WERI-Rb-1 (cell line): Measurements from ENCODE around the gene CPNE6.

Experiments used
- DNase-seq: peaks from one replicate; pipeline ENCODE4 v3.0.0-alpha.2; 2020
- H3K27ac ChIP-seq: fragments of 250-450 bp; sonication (Bioruptor Pico); 2 replicates; pipeline ENCODE4 v1.5.1; 2020; ENCODE audit warnings: mild to moderate bottlenecking, moderate library complexity
- H3K27me3 ChIP-seq: fragments of 250-450 bp; sonication (Bioruptor Pico); 2 replicates; pipeline ENCODE4 v1.5.1; 2021; ENCODE audit warnings: mild to moderate bottlenecking, low read depth, moderate library complexity; ENCODE audit not compliant: insufficient read depth, severe bottlenecking
- H3K36me3 ChIP-seq: fragments of 250-450 bp; sonication (Bioruptor Pico); 2 replicates; pipeline ENCODE4 v1.5.1; 2020; ENCODE audit warnings: mild to moderate bottlenecking, moderate library complexity
- H3K4me3 ChIP-seq: 2 replicates; pipeline ENCODE4 v1.5.1; 2011; ENCODE audit warnings: low read depth, mild to moderate bottlenecking, control low read depth, low read length
- H3K9me3 ChIP-seq: fragments of 250-450 bp; sonication (Bioruptor Pico); 2 replicates; pipeline ENCODE4 v1.5.1; 2021; ENCODE audit warnings: mild to moderate bottlenecking, moderate library complexity; ENCODE audit not compliant: severe bottlenecking
- TF ChIP-seq, protein P1 (sequence below): IDR thresholded peaks from 2 replicates; pipeline ENCODE4 v1.5.1; 2011; ENCODE audit warnings: low read depth, mild to moderate bottlenecking, control low read depth, inconsistent platforms, low read length

The CPNE6 gene

DNA sequence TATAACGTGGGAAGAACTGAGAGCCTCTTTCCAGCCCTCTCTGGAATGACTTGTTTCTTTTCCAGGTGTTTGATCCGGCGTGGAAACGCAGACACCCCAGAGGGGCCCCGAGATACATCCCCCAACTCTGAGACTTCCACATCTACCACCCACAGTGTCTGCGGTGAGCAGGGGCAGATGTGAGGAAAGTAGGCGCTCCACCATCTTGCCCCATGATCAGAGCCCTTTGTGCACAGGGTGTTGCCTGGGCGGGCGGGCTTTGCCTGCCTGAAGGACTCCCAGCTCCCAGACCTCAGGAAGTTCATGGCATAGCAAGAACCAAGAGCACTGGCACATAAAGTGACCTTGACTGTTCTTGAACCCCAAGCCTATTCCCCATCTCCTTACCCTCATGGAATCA, 16.7 kb upstream of the CPNE6 start:
- Histone ChIP-seq H3K36me3 (no peaks in the 10 kb centered on the region), H3K27ac (no peak overlapping the region), H3K9me3 (no peaks in the 10 kb centered on the region), H3K27me3 (no peaks in the 10 kb centered on the region), H3K4me3 (no peak overlapping the region)
- DNase-seq: no peak
- TF ChIP-seq, protein P1, sequence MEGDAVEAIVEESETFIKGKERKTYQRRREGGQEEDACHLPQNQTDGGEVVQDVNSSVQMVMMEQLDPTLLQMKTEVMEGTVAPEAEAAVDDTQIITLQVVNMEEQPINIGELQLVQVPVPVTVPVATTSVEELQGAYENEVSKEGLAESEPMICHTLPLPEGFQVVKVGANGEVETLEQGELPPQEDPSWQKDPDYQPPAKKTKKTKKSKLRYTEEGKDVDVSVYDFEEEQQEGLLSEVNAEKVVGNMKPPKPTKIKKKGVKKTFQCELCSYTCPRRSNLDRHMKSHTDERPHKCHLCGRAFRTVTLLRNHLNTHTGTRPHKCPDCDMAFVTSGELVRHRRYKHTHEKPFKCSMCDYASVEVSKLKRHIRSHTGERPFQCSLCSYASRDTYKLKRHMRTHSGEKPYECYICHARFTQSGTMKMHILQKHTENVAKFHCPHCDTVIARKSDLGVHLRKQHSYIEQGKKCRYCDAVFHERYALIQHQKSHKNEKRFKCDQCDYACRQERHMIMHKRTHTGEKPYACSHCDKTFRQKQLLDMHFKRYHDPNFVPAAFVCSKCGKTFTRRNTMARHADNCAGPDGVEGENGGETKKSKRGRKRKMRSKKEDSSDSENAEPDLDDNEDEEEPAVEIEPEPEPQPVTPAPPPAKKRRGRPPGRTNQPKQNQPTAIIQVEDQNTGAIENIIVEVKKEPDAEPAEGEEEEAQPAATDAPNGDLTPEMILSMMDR: no peak

DNA sequence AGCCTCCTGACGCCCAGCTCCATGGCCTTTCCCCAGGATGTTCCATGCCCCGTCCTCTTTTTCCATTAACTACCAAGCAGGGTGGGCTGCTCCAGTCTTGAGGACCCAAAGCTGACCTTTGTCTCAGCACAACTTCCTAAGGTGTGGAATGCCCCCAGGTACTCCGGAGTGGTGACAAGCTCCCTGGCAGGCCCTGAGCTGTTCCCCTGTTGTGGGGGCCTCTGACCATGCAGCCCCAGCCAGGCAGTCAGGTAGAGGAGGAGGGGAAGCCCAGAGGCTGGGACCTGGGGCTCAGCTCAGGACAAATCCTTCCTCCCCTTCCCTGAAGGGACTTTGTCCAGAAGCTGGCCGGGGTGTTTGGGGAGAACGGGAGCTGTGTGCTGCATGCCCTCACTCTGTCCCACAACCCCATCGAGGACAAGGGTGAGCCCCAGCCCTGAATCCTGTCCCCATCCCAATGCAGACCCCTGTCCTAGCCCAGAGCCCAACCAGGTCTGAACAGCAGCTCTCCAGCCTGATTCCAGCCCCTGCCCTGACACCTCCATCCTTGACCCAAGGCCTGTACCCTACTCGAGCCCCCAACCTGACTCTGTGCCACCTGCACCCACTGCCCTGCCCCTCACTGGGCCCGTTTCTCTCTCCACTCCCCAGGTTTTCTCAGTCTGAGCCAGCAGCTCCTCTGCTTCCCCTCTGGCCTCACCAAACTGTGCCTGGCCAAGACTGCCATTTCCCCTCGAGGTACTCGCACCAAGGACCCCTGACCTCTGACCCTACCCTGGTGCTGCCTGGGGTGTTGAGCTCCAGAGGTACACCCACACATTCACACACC, 15.2 kb upstream of the CPNE6 start:
- no peaks in the 10 kb centered on the region for H3K9me3 ChIP-seq
- DNase-seq: no peak
- TF ChIP-seq, protein P1: no peak
- no peak overlapping the region for H3K27ac ChIP-seq
- no peak overlapping the region for H3K4me3 ChIP-seq
- no peaks in the 10 kb centered on the region for H3K27me3 ChIP-seq
- no peaks in the 10 kb centered on the region for H3K36me3 ChIP-seq

DNA sequence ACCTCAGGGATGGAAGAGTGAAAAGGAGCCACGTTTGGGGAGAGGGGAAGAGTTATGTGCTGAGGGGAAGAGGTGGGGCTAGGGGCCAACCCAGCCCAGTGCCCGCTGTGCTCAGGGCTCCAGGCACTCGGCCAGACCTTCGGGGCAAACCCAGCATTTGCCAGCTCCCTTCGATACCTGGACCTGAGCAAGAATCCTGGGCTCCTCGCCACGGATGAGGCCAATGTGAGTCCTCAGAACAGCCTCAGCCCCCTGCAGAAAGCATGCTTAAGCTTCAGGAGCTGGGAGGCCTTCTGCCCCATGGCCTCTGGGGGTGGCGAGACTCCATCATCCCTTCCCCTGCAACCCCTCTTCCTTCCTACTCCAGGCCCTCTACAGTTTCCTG, 14.6 kb upstream of the CPNE6 start:
- Histone ChIP-seq H3K36me3 (no peaks in the 10 kb centered on the region), H3K9me3 (no peaks in the 10 kb centered on the region), H3K27ac (no peak overlapping the region), H3K27me3 (no peaks in the 10 kb centered on the region), H3K4me3 (no peak overlapping the region)
- TF ChIP-seq, protein P1: no peak
- DNase-seq: no peak

DNA sequence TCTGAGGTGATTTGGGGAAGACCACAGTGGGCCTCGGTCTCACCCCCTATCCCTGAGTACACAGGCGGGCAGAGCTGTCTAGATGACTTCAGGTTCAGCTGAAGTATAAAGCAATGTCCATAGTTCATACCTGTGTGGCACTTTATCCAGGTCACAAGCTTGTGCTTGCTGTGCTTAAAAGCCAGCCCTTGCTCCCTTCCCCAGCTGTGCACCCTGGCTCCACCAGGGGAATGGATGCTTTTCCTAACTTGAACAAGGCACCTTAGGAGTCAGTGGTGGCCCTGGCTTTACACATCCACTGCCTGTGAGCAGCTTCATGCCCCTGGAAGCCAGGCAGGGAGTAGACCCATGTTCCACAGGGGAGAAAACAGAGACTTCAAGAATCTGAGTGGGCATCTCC, 14.1 kb upstream of the CPNE6 start:
- Histone ChIP-seq H3K36me3 (no peaks in the 10 kb centered on the region), H3K9me3 (no peaks in the 10 kb centered on the region), H3K27ac (no peak overlapping the region), H3K27me3 (no peaks in the 10 kb centered on the region), H3K4me3 (no peak overlapping the region)
- DNase-seq: no peak
- TF ChIP-seq, protein P1: no peak

DNA sequence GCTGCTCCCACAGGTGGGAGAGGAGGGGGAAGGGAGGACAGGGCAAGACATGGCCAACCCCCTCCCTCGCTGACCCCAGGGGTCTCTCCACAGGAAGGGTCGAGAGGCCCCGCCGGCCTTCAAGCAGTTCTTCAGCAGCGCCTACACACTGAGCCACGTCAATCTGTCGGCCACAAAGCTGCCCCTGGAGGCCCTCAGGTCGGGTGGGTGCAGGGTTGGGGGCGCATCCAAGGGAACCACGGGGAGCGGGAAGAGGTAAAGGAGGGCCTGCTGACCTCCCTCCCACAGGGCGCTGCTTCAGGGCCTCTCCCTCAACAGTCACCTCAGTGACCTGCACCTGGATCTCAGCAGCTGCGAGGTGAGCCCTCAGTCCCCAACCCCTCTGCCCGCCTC, 13.5 kb upstream of the CPNE6 start:
- H3K27ac ChIP-seq: peak overlapping the region; percentile 47; the same call in 1 of the 2 replicates
- DNase-seq: no peak
- no peaks in the 10 kb centered on the region for H3K9me3 ChIP-seq
- H3K36me3 ChIP-seq: no peaks in the 10 kb centered on the region
- no peaks in the 10 kb centered on the region for H3K27me3 ChIP-seq
- TF ChIP-seq, protein P1: no peak
- no peak overlapping the region for H3K4me3 ChIP-seq
